DMS53 treated with DMSO at 0.1 percent for 48 hours (cell line): ENCODE data around the gene SAMD4A.

Experiments
- DNase-seq: peaks from one replicate; lab custom pipeline; 2025; ENCODE audit not compliant: unreplicated experiment; lab: John Stamatoyannopoulos, UW

The SAMD4A gene

DNA sequence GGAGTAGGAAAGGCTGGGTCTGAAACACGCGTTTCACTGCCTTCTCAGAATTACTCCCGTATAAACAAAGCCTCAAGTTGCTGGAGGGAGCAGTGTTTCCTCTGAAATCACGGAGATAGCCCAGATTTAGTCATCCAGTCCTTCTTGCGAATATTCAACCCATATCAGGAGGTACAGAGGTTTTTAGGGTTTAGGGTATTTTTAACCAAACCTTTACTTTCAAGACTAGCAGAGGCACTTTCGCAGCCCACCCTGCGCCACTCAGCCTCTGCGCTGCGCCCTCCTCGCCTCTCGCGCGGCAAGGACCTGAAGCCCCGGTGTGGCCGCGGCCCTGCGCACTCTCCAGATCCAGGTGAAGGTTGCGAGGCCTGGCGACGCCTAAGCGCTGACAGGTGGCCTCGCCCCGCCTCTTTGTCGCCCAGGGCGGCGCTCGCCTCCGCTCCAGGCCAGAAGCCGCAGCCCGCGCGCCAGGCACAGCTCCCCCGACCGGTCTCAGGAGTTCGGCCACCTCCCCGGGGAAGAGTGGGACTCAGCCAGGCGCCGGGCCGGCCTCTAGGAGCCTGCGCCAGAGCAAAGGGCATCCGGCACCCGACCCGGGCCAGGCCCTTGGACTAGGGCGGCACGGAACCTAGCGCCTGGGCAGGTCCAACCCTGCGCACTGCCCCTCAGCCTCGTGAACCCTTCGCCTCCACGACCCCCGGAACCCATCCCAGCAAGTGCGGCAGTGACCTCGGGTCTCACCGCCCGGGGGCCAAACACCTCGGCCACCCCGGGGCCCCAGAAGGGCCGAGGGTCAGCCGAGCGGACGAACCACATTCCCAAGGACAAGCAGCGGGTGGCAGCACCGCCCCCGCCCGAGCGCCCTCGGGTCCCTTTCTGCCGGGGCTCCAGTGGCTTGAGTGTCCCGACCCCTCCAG, 1.8 kb upstream of the SAMD4A start:
- peak; percentile 94 for DNase-seq

DNA sequence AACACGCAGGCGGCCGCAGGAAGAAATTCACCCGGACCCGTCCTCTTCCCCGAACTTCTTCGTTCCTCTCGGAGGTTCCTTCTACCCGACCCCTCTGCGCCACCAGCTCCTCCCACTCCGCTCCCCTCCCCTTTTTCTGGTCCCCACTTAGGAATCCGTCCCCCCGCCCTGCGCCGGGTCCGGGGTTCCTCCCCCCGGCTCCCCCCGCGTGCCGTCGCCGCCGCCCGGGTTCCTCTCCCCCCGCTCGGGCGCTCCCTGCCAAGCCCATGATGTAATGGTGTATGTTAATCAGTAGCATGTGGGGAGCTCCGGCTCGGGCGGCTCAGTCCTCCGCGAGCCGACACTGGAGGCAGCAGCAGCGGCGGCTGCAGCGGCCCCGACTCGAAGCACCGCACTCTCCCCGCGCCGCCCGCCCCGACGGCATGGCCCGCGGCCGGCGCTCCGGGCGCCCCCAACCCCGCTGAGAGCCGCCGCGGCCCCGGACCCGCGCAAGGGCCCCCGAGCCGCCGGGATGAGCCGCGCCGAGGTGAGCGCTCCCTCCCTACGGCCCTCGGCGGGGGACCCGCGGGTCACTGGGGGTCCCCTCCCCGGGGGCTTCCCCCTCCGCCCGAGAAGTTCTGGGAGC, 1.0 kb upstream of the SAMD4A start:
- peak; percentile 78 for DNase-seq

DNA sequence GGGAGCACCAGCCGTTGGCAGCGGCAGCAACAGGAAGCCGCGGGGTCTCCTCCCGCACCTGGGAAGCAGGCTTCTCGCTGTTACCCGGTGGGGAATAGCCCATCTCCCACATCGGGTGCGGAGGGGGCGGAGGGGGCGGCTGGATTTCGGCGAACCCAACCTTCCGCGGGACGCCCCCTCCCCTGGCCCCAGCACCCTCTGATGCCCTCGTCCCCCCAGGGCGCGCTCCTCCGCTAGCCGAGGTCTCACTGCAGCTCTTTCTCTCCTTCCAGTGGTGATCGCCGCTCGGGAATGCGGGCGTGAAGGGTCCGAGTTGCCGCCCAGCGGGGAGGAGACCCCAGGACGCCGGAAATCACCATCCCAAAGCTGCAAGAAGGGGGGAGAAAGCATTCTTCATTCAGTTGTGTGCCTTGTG, 303 bp downstream of the SAMD4A start:
- DNase-seq, result no peak

DNA sequence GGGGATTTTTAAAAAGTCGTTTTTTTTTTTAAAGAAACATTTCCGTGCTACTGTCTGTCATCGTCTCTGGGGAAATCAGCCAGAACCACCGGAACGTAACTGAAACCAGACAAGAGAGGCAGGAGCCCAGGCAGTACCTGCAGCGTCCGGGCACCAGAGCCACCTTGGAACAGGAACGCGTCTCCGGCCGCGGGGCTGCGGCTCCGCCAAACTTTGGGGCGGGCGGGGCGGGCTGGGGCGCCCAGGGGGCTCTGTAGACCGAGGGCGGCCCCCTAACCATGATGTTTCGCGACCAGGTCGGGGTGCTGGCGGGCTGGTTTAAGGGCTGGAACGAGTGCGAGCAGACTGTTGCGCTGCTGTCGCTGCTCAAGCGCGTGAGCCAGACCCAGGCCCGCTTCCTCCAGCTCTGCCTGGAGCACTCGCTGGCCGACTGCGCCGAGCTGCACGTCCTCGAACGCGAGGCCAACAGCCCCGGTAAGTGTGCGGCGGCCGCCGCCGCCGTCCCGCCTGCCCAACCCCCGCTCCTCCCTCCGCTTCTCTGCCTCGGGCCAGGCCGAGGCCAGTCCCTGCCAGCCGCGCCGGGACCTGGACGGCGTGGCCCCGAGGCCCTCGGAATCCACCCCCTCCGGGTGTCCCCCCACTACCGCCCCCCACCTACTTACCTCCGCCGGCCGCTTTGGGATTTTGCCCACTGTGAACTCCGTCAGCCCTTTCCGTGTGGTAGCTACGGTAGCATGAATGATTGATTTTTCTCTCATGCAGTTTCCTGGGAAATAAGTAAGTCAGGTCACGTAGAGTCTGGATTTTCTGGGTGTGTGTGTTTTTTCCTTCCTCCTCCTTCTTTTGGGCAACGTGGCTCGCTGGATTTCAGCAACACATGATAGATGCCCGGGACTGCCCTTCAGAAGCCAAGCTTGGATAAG, 972 bp downstream of the SAMD4A start:
- peak; percentile 23 for DNase-seq

- no peak for DNase-seq
Observed at GRCh38 chr14:54568821-54569595, 2.1 kb downstream of the SAMD4A start.

- no peak for DNase-seq
Observed at GRCh38 chr14:54570047-54570446, 3.1 kb downstream of the SAMD4A start.

DNA sequence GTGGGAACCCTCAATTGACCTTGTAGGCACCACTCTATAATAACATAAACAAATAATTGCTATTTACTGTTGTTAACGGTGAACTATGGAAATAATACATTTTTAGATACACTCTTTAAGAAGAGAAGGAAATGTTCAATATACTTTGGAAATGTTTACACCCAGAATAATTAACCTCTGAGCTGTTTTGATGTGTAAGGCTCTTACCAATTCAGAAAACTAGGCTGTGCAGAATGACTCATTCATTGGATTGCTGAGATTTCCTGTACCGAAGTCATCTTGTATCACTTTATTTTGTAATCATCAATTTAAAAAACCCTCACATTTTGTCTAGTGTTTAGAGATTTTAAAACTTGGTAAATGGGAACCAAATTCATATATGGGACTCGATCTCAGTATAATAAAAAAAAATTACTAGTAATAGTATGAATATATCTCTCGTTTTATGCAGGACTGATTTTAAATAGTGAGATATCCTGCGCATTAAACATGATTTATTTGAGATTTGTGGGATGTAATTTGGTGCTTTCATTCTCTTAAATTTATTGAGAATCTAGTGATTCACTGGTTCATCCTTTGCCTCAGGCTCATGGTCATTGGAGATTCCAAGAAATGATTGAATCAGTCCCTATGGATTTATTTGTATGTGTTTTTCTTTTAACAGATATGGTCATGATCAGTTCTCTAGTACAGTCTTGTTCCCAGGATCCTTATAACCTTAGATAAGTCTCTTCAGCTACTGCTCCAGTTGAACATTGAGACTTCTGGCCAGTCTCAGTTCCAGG, 3.9 kb downstream of the SAMD4A start:
- DNase-seq, result no peak

DNA sequence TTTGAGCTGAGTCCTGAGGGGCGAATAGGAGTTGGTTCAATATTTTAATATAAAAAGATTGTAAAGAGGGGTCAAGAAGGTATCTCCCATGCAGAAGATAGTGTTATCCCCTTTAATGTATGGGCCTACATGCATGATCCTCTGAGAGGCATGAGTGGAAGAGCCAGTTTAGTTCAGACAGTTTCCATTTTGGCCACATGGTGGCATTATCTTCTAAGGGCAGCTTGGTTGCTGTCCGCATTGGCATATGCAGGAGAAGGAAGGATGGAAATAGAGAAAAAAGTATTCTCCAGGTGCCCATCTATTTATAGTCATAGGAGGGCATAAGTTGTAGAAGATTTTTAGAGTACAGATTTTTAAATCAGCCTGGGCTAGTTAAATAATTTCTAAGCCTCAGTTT, 5.4 kb downstream of the SAMD4A start:
- DNase-seq, result peak; percentile 56

GRCh38 chr14:54574528-54574927, 7.6 kb downstream of the SAMD4A start:
- DNase-seq, result no peak

DNA sequence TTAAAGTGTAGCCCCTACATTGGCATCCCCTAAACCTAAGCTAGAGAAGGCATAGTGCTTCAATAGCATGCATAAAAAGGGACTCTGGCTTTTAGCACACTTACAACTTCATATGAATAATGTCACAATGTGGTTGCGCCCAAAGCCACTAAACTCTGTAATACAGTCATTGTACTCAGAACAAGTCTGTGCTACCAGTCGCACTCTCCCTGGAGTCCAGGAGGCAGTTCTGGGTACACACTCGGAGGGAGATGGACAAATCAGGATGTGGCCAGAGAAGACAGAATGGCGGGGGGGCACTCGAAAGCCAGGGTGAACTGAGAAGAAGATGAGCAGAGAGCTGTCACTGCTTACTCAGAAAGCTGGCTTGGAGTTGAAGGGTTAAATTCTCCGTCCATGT, 10.6 kb downstream of the SAMD4A start:
- DNase-seq, result no peak

- DNase-seq, result no peak
Observed at GRCh38 chr14:54577977-54578376, 11.0 kb downstream of the SAMD4A start.

- no peak for DNase-seq
Observed at GRCh38 chr14:54579621-54580020, 12.7 kb downstream of the SAMD4A start.

GRCh38 chr14:54580933-54581332, 14.0 kb downstream of the SAMD4A start:
- no peak for DNase-seq

DNA sequence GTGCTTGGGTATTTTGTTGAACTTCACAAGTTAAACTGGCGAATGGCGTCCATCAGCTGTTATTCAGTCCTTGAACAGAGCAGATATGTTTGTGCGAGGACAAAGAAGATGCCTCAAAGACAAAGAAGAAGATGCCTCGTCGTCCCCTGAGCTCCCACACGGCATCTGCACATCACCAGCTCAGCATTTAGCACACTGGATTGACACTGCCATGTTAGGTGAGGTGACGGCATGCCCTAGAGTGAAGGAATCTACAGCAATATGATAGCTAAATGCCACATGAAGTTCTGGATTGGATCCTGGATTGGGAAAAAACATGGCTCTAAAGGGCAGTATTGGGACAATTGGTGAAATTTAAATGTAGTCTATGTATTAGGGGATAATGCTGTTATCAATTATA, 15.4 kb downstream of the SAMD4A start:
- DNase-seq, result no peak

GRCh38 chr14:54584097-54584496, 17.2 kb downstream of the SAMD4A start:
- no peak for DNase-seq

- DNase-seq, result no peak
Observed at GRCh38 chr14:54585214-54585613, 18.3 kb downstream of the SAMD4A start.

DNA sequence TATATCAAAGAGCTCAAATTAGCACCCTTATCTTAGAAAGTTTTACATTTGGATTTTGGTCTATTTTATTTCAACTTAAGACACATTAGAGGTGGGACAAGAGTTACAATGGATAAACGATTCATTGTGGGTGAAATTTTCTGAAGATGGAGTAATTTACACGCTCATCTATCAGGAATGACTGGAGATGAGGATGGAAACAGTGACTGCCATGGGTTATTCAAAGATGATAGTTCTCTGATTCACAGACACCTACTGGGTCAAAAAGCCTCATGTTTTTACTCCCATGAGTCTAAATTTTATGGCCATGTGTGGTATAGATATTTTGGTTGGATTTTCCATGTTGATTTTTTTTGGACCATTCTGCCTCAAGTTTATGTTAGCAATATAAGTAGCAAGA, 22.1 kb downstream of the SAMD4A start:
- no peak for DNase-seq

DNA sequence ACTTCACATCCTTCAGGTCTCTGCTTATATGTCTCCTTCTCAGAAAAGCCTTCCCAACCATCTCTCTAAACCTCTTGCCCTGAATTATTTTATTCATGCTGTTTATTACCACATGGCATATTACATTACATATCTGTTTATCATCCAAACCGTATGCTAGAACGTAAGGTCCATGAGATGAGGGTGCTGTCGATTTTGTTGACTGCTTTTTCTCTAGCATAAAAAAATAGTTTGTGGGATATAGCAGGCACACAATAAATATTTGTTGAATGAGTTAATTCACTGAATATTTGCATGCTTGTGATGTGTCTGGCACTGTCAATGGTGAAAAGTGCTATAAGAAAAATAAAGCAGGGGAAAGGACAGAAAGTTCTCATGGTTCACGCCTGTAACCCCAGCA, 22.9 kb downstream of the SAMD4A start:
- no peak for DNase-seq

GRCh38 chr14:54590481-54590880, 23.6 kb downstream of the SAMD4A start:
- DNase-seq, result no peak

DNA sequence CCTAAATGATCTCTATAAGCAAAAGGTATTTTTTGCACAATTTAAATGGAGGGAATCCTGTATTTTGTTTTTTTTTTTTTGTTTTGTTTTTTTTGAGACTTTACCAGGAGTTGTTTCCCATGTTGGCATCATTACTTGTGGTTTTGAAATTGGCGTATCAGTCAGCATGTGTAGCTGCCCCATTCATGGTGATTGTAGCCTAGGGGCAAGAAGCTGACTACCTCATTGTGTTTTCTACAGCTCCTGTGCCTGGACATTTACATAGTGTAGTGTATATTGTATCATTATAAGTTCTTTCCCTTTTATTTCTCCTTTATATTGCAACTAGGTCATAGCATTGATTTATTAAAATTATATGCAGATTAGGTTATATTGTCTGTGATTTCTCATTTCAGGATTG, 24.5 kb downstream of the SAMD4A start:
- DNase-seq, result no peak
